HG03135 (cell line): ENCODE results near the gene UPF2.
"Not testable (repeated sequence)": the region's sequence is repeated elsewhere in the genome, so short reads cannot be mapped to it uniquely, and the experiment has no call there.

Source experiments
- ATAC-seq: cut with Tn5 transposase; IDR thresholded peaks from one replicate; pipeline ENCODE4 v1.9.1; 2021; ENCODE audit warnings: mild to moderate bottlenecking, moderate library complexity; ENCODE audit not compliant: unreplicated experiment

The UPF2 gene

GRCh38 chr10:11975795-11976194 lies 66.8 kb downstream of the UPF2 start:
- ATAC-seq = no peak

- not testable (repeated sequence) for ATAC-seq
Observed at GRCh38 chr10:11972523-11972922, 70.1 kb downstream of the UPF2 start.

DNA sequence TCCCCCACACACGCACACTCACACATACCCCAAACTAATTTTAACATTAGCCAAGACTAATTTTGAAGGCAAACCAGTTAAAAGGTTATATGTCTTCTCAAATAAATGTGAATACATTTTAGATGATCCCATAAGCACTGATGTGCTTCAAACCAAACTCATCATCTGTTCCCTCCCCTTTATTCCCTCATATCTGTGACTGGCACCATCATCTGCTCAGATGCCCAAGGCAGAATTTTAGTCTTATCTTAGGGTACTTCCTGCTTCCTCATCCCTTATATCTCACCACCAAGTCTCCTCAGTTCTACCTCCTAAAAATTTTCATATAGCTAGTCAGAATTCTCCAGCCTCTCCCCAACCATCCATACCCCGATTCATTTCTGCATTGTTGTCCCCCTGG lies 80.4 kb downstream of the UPF2 start:
- ATAC-seq = no peak

DNA sequence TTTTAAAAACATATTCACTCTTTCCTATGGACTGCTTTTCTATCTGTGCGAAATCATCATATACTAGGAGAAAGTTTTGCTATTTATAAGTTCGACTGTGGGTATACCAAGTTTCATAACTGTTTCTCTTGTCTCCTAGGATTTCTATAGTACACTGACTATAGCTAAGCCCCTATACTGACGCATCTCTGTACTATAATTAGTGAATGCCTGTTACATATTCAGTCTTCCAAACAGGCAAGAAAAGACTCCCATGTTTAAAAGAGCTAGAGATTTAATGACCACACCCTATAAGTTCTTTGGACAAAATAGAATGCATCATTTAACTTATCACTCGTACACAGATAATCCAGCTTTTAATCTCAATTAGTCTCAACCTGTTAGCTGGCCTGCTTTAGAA lies 80.8 kb downstream of the UPF2 start:
- ATAC-seq = no peak

DNA sequence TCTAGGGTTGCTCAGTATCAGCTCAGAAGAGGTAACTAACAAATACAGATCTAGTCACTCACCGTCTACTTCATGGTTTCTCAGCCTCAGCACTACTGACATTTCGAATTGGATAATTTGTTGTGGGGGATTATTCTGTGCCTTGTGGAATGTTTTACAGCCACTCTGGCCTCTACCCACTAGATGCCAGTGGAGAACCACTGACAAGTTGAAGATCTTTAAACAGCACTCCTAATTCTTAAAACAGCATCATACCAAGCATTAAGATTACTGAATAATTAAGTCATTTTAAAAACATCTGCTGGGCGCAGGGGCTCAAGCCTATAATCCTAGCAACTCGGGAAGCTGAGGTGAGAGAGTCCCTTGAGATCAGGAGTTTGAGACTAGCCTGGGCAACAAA lies 82.6 kb downstream of the UPF2 start:
- ATAC-seq = no peak

DNA sequence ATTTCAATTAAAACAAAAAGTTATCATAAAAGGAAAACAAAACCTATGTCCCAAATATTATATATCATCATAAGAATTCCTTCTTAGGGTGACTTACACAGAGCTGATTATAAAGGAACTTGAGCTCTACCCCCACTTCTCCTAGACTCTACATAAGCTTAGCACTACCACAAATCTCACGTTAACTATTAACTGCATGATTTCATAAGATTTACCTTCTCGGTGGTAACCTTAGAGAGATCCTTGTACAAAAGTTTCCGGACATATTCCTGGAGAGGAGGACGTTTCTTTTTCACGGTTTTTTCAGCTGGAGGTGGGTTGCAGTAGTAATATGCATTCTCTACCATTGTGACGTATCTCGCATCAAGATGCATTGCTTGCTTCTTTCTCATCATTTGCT lies 83.7 kb downstream of the UPF2 start:
- ATAC-seq = no peak

DNA sequence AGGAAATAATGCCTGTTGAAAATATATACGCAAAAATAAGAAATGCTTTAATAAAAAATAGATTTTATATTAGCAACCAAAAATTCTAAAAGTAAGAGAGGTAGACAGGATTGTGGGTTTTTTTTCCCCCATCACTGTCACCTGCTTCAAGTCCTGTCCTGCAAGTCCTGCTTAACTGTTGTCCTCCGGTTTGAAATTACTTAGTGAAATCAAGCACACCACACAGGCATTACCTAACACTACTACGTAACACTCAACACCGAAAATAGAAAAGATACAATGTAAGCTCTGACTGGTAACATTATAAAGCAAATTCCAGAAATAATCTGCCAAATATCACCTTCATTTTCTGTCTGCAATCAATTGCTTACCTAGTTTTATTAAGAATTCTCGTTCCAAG lies 90.9 kb downstream of the UPF2 start:
- no peak for ATAC-seq

GRCh38 chr10:11950325-11951018 lies 92.1 kb downstream of the UPF2 start:
- no peak for ATAC-seq

- no peak for ATAC-seq
Observed at GRCh38 chr10:11949152-11949551, 93.5 kb downstream of the UPF2 start.

- no peak for ATAC-seq
Observed at GRCh38 chr10:11946652-11947051, 96.0 kb downstream of the UPF2 start.

- no peak for ATAC-seq
Observed at GRCh38 chr10:11936389-11937152, 106.0 kb downstream of the UPF2 start.

- no peak for ATAC-seq
Observed at GRCh38 chr10:11934262-11934661, 108.3 kb downstream of the UPF2 start.

GRCh38 chr10:11933577-11934223 lies 108.9 kb downstream of the UPF2 start:
- ATAC-seq = no peak

- no peak for ATAC-seq
Observed at GRCh38 chr10:11931038-11931437, 111.6 kb downstream of the UPF2 start.

DNA sequence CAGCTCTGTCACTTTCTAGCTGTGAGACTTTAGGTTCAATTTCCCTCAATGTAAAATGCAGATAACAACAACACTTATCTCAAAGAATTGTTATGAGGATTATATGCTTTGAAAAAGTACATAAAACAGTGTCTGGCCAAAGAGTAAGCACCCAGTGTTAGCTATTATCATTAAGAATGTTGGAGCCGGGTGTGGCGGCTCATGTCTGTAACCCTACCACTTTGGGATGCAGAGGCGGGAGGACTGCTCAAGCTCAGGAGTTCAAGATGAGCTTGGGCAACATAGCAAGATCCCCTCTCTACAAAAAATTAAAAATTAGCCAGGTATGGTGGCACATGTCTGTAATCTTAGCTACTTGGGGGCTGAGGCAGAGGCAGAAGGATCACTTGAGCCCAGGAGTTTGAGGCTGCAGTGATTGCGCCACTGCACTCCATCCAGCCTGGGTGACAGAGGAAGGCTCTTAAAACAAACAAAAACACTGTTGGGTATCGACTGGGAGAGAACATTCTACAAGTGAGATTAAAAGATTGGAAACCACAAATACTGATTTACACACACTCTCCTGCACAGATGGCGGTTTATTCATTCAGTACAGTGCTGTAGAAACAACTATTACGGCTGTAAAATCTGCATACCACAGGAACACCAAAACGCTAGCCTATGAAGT lies 112.2 kb downstream of the UPF2 start:
- ATAC-seq = no peak

DNA sequence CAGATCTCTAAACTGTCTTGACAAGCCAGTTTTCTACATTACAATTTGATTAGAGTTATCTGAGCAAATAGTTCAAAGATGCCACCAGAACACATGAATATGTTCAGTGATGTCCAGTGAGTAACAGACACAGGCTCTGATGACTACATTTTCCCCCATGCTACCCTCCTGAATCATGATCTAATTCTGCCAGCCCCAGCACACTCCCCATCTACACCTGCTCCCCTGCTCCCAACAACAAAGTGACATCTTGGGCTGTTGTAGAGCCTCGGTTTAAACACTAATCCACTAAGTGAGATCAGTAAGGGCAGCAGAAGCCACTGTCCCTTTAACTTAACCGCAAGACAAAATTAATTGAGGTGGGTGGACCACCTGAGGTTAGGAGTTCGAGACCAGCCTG lies 114.9 kb downstream of the UPF2 start:
- ATAC-seq = no peak

GRCh38 chr10:11921800-11922392 lies 120.7 kb downstream of the UPF2 start:
- ATAC-seq = no peak

GRCh38 chr10:11919271-11919670 lies 123.3 kb downstream of the UPF2 start:
- no peak for ATAC-seq

- no peak for ATAC-seq
Observed at GRCh38 chr10:11918384-11918783, 124.2 kb downstream of the UPF2 start.

- ATAC-seq = no peak
Observed at GRCh38 chr10:11913079-11913641, 129.4 kb downstream of the UPF2 start.

GRCh38 chr10:11910102-11910501 lies 132.5 kb downstream of the UPF2 start:
- ATAC-seq = no peak
